HG03135 (cell line): ENCODE data around the gene SCUBE2.

ENCODE experiments used
- ATAC-seq: cut with Tn5 transposase; IDR thresholded peaks from one replicate; pipeline ENCODE4 v1.9.1; 2021; ENCODE audit warnings: mild to moderate bottlenecking, moderate library complexity; ENCODE audit not compliant: unreplicated experiment

The SCUBE2 gene

DNA sequence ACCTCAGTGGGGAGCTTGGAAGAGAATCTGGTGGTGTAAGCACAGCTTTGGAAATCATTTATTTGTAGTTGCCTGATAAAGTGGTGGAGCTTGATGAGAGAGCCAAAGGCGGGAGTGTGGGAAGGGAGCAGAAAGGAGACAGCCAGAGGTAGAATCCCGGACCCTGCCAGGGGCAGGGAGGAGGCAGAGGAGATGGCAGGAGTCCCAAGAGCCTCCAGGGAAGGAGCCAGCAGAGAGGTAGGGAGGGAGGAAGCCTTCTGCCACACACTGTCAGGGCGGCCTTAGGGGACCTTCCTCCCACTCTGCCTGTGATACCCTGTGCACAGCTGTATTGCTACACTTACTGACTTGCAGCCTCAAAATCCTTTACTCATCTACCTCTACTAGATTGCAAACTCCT lies 15.4 kb downstream of the SCUBE2 start:
- ATAC-seq: no peak

DNA sequence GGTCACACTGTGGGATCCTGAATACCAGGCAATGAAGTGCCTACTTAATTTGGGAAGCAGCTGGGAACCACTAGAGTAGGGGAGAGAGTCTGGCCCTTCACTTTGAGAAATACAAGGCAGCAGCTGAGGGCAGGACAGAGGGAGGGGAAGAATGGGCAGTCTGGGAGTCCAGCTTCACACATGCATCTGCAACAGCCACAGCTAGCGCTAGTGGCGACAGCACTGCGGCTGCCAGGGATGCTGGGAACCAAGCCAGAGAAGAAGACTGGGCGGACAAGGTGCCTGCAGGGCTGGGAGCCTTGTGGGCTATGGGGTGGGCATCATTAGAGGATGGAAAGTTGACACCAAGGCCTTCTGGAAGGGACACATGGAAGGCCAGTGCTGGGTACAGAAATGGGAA lies 15.8 kb downstream of the SCUBE2 start:
- no peak for ATAC-seq

DNA sequence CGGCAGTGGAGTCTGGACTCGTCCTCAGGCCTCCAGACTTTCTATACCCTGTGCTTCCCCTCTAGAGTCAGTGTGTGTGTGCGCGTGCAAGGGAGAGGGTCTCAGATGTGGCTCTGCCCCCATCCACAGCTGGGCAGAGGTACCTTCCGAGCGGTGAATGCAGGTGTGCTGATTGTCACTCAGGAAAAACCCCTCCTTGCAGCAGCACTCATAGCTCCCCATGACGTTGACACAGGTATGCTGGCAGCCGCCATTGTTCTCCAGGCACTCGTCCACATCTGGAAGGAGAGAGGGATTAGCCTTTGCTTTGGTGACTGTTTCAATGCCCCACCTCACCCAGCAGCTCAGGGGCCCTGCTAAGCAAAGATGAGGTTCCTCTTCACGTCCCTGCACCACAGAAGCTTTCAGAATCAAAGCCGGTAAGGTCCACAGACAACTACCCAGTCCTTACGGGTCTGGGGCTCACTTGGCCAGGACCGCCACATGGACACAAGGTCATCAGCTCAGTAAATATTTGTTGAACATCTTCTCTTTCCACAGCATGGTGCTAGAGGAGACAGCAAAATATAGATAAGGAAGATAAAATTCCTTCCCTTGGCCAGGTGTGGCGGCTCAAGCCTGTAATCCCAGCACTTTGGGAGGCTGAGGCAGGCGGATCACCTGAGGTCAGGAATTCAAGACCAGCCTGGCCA lies 16.9 kb downstream of the SCUBE2 start:
- no peak for ATAC-seq

DNA sequence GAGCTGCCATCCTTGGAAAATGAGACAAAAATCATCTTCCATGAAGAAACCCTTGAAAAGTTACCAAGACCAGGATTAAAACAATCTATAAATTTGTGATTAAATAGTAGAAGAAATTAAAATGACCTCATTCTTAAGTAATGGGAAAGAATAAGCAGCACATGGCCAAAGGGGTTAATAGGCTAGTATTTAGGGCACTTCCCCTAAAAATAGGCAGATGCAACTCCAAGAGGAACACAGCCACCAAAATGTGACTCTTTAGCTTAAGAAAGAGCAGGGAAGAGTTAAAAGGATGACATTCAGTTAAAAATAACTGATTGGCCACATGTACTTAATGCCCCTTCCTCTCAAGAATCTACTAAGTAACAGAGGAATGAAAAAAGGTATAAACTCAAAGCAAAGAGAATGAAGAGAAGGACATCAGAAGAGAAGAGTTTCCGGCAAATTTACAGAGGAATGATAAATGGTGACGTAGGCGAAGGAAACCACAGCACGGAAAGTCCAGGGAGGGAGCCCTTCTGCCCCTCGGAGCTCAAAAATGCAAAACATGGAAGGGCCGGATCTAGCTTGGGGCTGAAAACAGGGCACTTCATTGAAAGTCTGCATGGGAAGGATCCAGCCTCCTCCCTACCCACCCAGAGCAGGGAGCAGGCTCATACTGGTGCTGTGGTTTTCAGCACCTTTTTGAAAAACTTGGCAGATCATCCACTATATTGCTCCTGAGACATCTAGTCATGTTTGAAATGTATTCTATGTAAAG lies 17.8 kb downstream of the SCUBE2 start:
- no peak for ATAC-seq

DNA sequence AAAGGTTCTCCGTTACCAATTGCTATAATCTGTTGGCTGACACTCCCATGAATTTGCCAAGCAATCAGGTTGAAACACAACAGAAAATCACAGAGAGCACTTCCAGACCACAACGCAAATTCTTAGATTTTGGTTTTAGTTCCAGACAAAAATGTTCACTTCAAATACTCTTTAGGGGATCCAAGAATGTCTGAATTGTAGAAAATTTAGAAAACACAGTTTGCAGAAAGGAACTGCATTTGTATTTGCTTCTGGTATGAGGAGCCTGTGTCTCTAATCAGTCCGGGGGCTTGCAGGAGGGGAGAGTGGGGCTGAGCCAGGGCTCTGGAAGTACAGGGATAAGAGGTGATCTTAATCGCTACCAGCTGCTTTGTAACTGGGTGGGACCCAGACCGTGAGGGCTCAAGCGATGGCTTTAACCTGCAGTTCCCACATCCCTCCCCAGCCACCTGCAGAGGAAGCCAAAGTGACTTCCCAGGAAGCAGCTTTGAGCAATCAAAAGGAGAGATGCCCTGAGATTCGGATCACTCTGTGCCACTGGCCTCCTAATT lies 18.7 kb downstream of the SCUBE2 start:
- ATAC-seq: no peak

DNA sequence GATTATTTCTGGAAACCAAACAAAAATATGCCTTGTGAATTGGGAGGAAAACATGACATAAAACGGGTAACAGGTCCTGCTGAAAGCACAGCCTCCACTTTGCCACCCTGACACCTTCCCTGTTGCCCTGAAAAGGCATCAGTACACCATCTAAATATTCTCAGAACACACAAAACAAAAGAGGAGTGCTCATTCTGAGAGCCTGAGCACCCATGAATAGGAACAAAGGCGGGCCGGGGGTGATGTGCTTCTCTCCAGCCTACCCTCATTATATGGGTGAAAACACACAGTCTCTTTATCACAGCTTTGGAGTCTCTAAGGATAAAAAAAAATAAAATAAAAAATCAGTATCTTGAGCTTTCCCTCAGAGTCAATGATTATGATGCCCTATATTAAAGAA lies 19.7 kb downstream of the SCUBE2 start:
- no peak for ATAC-seq

DNA sequence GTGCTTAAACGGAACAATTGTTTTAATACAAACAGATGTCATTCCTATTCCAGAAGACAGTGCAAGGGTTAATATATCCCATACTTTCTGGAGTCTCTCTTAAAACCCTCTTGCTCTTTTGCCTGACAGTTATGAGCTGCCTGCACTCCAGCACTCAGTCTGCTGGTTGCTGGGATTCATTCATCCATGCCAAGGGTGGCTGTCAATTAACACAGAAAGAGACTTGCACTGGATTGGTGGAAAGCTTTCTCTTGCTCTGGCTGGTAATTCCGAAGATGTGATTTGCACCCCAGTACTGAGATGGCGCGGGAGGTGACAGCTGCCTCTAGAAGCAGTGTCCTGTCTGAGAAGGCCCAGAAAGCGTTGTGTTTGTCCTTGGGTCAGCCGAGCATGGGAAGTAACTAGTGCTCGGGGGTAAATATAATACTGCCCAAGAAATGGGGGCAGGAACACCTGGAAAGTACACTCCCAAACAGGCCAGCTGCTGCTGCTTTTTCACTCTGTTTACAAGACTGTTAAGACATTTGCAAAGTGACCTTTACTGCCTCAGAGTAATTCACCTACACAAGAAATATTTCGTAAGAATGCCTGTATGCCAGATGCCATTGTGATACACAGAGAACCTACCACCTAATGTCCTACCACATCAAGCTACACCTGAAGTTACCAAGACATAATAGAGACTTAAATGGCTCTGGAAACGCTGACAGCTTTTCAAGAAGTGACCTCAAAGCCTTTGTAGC lies 20.5 kb downstream of the SCUBE2 start:
- no peak for ATAC-seq

DNA sequence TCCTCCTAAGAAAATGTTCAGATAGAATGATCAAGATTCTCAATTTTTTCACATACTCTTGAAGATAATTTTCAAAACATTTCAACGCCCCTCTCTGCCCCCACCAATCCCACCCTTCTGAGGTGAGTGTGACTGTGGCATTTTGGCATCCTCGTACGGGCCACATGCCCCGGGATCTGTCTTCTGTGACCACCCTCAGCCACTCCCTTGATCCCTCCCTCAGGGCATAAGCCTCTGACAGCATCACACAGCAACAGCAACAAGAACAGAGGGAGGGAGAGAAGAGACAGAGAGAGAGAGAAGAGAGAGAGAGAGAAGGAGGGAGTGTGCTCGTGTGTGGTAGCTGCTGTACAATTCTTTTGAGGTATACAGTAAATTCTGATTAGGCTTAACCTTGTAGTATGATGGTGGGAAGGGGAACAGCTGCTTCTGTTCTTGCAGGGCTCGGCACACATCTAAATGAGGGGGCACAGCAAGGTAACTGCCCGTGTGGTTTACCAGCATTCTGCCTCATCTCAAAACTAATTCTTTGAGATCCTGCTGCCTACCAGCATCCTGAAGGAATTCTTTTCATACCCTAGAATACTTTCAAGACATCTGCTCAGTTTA lies 21.4 kb downstream of the SCUBE2 start:
- no peak for ATAC-seq

DNA sequence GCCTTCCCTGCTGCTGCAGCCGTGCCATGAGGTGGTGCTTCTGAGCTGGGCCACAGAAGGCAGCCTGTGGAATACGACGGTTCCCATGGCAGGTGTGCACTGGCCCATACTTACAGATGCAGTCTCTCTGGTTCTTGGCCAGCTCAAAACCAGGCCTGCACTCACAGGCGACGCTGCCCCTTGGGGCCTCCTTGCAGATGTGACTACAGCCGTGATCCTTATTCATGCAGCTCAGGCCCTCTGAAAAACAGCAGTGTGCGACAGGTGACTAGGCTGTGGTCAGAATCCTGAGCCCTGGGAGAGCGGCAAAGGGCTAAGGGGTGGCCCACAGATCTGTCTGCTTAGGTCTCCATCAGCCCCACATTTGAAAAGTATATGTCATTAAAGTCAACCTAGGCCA lies 22.1 kb downstream of the SCUBE2 start:
- no peak for ATAC-seq

DNA sequence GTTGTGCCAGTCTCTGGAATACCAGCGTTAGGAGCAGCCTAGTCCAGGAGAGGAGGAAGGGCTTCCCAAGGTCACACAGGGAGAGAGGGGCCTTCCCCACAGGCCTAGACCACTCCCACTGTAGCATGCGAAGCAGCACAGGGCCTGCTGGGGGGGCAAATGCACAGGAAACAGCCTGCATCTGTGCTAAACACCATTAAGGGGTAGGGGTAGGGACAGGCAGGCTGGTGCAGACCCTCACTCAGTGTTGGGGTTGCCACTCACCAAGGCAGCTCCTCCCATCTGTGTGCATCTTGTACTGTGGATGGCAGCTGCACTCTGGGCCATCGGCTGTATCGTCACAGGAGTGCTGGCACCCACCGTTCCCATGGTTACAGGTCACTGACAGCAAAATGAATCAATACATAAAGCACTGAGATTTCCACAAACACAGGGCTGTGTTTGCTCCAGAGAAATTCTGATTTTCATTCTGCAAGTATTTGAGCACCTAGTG lies 24.9 kb downstream of the SCUBE2 start:
- no peak for ATAC-seq

DNA sequence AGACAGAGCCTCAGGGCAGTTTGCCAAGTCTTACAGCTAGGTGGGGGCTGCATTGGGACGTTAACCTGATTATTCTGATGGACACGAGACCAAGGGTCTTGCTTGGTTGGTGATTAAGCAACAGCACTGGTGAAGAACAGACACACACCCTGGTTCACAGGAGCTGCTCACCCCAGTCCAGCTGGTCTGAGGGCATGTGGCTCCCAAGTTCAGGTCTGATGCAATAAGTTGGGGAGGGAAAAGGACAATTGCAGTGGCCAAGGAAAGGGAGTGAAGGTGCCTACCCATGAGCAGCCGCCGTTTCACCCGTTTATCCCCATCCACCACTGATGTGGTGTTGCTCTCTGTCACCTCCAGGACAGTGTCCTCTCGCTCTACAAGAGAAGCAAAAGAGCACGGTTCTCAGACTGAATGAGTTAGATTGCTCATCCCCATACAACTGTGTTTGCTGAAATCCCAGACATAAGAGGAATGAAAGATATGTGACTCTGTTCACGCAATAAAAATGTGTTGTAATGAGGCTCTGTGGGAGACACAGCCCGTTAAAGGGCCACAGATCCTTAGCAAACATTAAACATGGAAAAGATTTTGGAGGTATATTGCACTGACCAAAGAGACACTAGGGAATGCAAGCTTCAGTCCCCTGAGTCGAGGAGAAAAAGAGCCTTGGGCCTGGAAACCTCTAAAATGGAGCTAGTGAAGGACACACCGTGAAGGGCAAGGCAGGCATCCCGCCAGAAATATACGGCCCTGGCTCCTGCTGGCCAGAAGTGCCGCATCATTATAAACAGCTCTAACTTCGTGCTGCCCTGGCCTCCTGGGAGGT lies 25.6 kb downstream of the SCUBE2 start:
- no peak for ATAC-seq

DNA sequence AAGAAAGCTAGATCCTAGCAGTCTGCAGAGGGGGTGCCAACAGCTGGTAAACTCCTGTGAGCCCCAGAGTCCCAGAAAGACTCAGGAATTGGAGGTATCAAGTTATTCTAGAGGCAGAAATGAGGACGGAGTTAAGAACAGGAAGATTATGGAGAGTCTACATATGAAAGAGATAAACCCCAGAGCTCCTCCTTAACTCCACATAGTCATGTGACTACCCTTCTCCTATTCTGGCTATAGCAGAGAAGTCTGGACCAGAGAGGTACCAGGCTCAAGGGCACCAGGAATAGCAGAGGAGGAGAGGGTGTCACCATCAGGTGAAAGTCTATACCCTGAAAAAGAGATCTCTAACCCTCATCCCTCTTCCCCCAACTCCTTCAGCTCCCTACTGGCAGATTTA lies 29.6 kb downstream of the SCUBE2 start:
- ATAC-seq: no peak

DNA sequence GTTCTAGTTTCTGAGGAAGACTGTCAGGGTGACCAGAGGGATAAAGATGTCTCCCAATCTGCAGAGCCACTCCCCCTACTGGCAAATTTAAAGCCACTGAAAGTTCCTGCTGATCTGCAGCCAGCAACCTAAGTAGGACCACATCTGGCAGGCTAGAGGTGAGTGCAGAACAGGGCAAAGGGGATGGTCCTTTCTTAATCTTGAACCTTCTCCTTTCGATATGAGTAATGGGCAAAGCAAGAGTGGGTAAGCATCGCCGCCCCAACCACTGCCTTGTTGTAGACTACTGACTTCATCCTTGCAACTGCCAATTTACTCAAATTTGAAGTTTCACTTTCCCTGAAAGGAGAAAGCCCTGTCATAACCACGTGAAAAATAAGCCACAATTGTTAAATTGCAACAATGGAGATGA lies 30.7 kb downstream of the SCUBE2 start:
- peak; percentile 97 for ATAC-seq

DNA sequence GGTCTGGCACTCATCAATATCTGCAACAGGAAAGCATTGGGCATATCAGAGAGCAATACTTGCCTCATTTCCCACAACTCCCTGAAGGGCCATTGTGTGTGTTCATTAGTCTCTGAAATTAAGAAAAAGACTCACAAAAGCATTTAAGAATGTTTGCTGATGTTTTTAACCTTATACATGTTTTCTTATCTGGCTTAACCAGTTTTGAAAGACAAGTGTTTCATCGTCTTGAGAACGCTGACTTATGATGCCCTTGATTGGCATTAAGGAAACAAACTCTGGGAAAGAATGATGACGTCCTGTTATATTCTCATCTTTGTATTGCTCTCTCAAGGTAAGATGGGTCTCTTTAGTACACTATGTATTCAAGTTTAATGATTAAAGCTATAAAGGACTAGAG lies 32.0 kb downstream of the SCUBE2 start:
- no peak for ATAC-seq

DNA sequence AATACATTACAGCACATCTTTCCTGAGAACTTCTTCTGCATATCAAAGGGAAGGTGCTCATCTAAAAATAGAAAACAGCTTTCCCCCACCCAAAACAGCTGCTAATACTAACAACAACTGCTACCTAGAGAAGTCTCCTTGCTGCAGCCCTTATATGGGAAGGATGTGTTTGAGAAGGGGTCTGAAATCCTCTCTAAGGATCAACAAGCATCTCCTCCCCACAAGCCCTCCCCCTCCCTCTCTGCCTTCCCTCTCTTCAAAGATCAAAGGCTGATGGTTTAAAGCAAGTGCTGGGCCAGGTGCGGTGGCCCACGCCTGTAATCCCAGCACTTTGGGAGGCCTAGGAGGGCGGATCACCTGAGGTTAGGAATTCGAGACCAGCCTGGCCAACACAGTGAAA lies 33.5 kb downstream of the SCUBE2 start:
- no peak for ATAC-seq

DNA sequence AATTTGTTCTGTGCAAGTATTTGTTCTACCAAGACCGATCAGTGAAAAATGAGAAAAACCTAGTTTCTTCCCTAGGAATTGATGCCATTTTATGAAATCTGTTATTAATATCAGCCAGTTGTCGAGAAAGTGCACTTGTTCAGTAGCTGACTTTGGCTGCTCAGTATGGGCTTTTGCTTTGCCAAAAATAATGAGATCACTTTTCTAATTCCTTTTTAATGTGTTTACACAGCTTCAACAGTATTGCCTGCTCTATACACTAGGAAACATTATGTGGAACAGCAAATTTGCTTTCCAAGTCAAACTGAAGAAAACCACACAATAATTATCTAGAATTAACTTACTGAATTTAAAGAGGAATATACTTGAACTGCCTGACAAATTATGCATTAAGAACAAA lies 34.4 kb downstream of the SCUBE2 start:
- ATAC-seq: no peak

DNA sequence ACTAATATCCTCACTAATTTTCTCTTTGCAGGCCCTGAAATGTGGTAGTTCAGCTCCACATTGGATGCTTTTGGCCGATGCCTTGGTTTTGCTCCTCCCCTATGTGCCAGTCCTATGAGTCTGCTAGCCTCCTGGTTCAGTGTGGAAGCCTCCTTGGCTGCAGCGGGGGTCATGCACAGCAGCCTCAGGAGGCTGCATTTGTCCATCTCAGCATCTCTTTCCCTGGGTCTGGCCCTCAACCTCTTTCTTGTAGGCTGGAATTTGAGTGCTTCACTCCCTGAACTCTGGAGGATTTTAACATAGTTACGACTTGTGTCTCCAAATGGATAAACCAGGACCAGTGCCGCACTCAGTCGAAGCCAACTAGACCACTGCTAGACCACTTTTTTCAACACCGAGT lies 34.9 kb downstream of the SCUBE2 start:
- ATAC-seq: no peak

DNA sequence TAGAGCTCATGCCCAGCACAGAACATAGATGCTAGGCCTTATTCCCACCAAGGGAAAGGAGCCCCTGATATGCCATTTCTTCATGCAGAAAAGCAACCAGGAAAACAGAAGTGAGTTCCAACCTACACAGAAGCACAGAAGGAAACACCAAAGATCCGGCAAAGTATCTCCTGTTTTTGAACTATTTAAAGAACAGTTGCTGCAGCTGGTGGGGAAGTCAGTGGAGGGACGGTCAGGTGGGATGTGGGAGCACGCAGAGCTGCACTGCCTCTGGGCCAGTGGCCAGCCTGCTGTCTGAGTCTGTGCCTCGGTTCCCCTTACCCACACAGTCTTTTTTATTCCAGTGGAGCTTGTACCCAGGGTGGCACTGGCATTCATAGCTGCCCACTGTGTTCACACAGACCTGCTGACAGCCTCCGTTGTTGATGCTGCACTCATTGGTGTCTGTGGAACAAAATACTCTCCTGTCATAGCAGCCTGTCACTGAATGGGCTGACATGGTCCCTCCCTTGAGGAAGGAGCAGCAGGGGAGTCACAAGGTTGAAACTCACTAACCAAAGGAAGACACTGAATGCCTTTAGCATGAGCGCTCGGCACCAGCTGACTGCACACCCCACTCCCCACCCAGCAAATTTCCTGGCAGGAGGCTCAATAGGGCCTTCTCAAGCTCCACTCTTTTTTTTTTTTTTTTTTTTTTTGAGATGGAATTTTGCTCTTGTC lies 37.9 kb downstream of the SCUBE2 start:
- ATAC-seq: no peak

DNA sequence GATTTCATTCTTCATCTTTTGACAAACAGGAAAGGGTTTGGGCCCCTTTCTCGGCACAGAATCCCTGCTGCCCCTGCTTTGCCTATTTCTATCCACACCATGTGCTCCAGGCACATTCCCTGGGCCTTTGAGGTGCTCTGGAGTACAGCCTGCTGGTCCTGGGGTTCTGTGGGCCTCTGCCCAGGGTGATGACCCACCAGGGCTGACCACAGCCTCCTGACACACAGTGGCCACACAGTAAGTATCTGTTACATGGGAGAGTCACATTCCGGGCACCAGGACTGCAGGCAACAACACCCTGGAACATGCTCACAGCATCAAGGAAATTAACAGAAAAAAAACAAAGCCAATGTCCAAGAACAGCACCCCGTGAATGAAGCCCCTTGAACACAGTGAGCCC lies 39.1 kb downstream of the SCUBE2 start:
- no peak for ATAC-seq

DNA sequence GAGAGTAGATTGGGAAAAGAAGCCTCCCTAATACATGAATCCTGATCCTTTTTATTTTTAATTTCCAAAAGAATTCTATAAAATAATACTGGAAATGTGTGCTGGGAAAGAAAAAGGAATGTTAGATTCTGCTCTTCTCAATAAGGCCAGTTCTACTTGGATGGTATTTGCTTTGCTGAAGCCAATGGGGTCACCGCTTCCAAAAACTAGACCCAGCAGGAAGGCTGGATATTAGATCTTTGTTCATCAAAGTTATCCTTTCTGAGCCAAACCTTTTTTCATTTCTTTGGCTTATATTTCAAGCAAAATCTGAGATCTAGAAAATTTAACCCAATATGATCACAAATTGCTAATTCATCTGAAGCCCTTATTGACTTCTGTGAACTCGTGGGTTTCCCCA lies 41.4 kb downstream of the SCUBE2 start:
- no peak for ATAC-seq
